Measurements from ENCODE around the gene MSMO1.
"Not testable (repeated sequence)": the region's sequence is repeated elsewhere in the genome, so short reads cannot be mapped to it uniquely, and the experiment has no call there.

MSMO1 gene

DNA sequence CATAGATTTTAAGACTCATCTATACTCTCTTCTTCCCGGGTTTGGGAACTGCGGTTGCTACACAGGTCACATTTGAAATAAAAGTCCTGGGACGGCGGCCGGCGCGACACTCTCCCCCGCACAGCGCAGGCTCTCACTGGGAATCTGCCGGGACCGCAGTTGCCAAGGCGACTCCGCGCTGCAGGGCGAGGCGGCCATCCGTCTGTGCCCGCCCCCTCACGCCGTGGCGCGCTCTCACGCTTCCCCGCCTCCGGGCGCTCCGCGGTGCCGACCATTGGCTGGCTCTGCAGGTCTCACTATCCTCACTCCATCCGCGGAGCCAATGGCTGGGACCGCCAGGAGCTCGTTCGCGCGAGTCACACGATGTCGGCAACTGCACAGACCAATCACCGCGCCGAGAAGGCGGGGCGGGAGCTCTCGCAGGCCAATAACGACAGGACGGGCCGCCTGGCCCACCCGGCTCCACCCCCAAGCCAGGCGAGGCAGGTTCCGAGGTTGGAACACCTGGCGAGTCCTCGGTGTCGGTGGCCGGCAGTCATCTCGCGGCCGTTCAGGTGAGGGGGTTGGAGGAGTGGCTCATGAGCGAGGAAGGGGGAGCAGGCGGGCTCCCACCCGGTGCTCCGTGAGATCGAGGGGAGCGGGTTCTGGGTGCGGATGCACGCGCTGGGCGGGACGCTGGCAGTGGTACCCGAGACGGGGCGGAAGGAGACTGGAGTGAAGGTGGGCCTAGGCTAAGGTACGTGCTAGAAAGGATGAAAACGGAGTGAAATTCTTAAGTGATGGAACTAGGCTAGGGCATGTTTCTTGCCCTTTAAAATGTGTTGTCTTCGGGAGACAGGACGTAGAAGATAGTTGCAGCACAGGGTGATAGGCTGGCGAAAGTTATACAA is at the start of gene MSMO1:
MSMO1 (plus strand) TSS at position 459 of the 890 bp plus-strand sequence. CDS start 5,702 bp downstream, outside the sequence.
- peak; percentile 98 to 99 for DNase-seq

DNA sequence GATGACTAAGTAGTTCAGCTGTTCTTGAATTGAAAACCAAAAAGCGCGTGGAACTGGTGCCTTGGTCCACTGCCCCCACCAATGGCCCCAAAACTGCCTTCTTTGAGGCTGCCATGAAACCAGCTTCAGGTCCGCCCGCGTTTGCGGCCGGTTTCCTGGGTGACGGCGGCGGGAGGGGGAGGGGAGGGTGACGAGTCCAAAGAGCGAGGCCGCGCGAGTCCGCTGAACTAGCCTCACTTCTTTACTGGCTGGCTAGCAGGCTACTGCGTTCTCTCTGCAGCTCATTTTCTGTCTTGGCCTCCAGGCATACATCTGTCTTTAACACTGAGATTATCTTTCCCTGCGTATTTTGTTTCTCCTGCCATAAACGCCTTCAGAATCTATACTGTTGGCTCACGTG is 47.9 kb upstream of the MSMO1 start:
- DNase-seq: not testable (repeated sequence)

DNA sequence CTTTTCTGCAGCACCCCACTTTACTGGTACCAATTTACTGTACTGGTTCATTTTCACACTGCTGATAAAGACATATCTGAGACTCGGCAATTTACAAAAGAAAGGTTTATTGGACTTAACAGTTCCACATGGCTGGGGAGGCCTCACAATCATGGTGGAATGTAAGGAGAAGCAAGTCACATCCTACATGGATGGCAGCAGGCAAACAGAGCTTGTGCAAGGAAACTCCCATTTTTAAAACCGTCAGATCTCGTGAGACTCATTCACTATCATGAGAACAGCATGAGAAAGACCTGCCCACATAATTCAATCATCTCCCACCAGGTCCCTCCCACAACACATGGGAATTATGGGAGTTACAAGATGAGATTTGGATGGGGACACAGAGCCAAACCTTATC is 42.8 kb upstream of the MSMO1 start:
- not testable (repeated sequence) for DNase-seq

DNA sequence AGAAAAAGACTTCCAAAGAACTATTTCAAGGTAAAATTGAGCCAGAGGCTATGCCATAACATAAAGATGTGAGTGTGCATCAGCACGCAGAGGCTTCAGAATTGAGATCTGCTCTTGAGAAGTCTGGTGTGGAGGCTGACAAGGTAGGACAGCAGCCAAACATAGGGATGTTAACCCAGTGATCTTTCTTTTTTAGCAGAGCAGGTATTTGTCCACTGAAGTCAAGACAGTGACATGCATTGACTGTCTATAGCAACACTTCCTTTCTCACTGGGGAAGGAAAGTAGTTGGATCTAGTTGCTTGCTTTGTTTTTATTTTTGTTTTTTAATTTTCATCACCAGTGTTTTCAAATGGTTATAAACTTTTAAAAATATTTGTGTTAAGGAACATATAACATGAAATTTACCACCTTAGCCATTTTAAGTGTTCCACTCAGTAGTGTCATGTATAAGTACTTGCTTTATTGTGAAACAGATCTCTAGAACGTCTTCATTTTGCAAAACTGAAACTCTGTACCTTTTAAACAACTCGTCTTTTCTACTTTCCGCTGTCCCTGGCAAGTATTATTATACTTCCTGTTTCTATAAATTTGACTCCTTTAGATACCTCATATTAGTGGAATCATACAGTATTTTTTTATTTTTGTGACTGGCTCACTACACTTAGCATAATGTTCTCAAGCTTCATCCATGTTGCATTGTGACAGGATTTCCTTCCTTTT is 40.7 kb upstream of the MSMO1 start:
- not testable (repeated sequence) for DNase-seq

DNA sequence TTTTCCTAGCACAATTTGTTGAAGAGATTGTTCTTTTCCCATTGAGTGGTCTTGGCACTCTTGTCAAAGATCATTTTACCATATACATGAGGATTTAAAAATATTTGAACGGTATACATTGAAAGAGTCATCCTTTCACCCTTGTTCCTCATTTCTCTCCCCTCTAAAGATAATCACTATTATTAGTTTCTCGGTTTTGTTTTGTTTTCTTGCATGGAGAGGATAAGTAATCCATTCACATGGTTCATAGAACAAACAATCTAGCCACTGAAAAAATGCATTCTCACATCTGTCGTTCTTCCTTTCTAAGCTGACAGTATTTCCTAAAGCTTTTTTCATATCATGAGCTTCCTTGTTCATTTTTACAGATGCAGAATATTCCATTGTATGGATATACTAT is 39.2 kb upstream of the MSMO1 start:
- no peak for DNase-seq

DNA sequence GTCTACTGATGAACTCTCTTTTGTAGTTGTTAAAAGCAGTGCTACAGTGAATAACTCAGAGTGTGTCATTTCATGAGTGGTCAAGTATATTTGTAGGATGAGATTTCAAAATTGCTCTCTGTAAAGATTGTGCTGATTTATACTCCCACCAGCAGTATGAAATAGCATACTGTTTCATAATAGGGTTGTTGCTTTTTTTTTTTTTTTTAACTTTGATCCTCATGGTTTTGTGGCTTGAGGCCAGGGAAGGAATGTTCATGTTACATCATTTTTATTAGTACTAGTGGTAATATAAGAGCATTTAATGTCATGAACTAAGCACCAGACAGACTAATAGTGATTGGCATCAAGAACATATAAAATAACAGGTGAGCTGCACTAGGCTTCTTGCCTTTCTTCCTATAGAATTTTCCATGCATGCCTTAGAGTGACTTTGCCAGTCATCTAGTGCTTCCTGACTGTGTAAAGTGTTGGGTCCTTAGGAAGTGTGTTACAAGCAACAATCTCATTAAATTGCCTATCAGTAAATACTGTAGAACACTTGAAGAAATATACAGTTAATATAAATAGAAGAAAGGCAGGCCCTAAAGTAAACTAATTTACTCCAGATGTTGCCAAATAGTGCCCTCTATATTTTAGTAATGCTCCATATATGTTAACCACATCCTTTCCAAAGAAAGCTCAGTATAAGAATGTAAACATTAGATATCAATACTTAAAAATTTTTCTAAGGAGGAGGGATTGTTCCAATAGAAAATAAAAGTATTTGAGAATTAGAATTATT is 38.6 kb upstream of the MSMO1 start:
- DNase-seq: no peak

DNA sequence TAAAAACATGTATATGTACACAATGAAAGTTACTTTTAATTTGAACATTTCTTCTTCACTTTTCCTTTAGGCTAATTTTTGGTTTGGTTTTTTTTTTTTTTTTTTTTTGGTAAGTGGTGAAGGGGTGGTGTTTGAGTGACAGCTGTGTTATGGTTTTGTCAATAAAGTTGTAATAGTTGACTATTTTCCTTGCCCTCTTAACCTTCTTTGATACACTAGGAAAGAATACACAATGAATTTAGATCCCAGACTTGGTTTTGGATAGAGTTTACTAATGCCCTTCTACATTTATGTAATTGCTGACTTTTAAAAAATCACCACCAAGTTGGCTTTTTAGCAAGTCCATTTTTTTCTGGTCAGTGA is 38.1 kb upstream of the MSMO1 start:
- no peak for DNase-seq

DNA sequence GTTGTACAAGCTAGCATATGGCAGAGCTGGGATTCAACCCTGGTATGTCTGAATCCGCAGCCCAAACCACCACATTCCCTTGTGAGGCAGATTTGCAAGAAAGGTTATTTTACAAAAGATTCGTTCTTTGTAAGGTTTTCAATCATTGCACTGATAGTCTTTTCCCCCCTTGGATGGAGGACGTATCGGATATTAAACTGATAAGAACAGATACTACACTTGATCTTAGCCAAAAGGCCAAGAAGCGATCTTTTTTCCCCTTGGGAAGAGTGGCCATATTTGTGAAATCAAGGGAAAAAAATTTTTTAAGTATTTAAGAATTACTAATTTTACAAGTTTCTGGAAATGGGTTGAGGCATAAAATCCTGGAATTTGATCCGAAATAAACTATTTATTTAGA is 34.4 kb upstream of the MSMO1 start:
- DNase-seq: no peak

DNA sequence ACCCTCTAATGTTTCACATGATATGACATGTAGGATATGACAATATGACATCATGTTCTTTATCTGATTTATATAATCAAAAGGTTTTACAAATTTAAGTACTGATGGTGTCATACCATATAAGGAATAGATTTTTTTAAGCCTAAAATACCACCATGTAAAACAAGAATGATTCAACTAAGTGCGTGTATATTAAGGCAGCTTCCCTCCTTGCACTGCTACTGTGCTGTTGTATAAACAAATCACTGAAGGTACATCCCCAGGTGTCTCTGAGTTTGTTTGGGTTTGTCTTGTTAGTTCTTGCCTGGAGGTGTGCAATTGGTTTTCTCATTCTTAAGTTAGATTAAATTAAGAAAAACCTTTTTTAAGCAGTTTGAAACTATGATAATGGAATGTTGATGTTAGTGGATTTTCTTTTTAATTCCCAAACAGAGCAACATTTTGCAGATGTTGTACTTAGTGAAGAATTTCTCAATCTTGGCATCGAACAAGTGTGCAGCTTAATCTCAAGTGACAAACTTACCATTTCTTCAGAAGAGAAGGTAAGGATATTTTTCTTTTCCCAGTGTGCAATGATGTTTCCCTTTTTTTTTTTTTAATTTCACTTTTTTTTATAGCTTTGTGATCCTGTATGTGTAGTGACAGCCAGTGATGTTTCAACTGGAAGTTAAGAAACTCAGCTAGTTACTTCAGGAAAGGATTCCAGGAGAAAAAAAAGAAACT is 33.4 kb upstream of the MSMO1 start:
- DNase-seq: no peak

DNA sequence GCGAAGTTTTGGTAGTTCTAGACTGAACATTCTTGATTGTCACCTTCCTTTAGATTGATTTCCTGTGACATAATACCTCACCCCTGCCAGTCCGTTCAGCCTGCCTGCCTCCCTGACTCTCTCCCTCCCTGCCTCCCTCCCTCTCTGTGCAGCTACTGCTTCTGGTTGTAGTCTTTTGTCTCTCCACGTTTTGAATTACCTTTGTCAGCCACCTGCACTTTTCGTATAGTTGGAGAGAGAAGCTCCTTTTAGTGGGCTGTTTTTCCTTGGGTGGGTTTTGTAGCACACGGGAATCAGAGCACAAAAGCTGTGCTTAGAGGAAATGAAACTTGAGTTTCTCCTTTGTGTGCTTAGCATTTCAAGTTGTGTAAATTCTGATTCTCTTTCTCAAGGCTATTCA is 32.6 kb upstream of the MSMO1 start:
- peak in 1 of 2 donors; percentile 2 for DNase-seq

DNA sequence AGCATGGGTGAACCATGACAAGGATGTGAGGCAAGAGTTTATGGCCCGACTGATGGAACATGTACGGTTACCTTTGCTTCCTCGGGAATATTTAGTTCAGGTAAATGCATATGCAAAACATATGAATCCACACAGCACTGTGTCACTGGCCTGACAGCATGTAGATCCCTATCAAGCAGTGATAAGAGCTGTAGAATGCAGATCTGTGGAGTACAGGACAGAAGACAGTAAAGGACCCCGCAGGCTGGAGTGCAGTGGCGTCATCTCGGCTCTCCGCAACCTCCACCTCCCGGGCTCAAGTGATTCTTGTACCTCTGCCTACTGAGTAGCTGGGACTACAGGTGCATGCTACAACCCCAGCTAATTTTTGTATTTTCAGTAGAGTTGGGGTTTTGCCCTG is 29.8 kb upstream of the MSMO1 start:
- no peak for DNase-seq

DNA sequence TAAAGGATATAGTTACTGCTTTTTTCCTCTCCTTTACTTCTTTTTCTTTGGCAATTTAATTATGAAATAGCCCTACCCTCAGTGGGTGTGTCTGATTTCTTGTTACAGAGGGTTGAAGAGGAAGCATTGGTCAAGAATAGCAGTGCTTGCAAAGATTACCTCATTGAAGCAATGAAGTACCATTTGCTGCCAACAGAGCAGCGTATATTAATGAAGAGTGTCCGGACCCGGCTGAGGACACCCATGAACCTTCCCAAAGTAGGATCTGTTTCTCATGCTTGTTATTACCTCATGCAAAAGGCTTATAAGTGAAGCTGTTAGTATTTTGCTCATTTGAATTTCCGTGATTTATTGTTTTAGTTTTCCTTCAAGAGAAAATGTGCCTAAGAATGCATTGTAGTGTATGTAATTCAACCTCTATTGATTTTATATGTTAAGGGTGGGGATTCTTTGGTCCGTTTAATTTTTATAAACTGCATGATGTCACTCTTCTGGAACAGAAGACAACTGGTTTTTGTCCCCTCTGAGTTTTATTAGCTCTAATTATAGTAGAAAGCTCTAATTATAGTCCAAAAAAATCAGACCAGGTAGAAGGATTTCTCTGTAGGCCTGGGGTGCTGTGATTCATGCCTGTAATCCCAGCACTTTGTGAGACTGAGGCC is 27.9 kb upstream of the MSMO1 start:
- DNase-seq: no peak

DNA sequence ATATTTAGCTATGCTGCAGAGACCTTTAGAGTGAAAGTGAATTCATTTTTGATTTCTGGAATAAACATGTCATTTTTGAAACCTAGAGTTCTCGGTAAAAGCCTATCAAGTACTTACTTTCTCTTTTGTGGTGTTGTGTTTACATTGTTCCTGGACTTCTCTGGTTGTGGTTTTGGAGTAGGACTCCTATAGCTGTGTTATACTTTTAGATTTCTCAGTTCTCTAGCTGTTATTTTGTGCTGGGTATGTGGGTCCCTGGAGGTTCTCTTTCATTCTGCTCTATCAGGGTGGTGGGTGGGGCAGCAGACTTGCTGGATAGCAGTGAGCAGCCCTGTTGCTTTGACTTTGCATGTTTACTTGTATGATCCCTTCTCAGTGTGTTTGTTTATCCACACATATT is 25.6 kb upstream of the MSMO1 start:
- DNase-seq: no peak

DNA sequence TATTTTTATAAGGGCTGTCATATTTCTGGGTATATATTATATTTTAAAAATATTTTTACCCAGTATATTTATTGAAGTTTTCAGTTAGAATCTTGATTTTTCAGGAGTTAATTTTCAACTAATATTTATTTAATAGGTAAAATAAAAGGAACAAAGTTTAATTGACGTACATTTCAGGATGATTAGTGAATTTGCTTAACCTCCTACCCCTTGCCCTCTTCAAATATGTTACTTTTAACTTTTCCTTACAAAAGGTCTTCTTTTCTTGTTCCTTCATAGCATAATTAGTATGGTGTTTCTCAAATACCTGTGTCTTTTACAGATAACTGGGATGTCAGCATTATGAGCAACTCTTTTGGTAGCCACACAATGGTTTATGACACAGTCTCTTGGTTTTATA is 24.8 kb upstream of the MSMO1 start:
- no peak for DNase-seq

DNA sequence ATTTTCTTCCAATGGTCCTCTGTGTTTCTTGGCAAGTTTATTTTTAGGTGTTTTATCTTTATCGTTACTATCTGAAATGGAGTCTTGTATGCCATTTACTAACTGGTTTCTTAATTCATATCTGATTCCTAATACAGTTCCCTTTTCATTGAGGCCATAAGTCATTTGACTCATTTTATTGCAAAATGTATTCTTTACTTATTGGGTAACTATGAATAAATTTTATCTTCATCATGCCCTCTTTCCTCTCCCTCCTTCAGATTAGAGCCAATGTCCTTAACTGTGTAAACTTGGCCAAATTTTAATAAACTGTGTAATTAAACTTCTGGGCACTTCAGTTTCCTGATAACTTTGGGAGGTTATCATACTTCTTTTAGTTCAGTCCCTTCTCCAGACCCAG is 19.3 kb upstream of the MSMO1 start:
- DNase-seq: no peak

DNA sequence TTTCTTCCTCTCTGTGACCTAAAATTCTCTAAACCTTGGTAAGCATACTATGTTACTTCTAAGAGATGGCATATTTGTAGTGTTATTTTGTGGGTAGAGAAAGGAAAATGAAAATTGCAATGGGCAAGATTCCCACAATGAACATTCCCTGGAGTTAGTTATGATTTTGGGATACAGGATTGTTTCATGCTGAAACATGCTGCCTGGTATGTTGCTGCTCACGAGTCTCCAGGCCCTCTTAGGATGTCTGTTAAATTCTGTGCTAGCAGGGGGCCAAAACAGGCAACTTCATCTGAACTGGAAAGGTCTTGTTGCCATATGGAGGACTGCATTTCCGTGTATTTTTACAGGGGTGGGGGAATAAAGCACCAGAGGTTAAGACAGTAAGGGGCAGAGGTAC is 18.9 kb upstream of the MSMO1 start:
- DNase-seq: no peak

DNA sequence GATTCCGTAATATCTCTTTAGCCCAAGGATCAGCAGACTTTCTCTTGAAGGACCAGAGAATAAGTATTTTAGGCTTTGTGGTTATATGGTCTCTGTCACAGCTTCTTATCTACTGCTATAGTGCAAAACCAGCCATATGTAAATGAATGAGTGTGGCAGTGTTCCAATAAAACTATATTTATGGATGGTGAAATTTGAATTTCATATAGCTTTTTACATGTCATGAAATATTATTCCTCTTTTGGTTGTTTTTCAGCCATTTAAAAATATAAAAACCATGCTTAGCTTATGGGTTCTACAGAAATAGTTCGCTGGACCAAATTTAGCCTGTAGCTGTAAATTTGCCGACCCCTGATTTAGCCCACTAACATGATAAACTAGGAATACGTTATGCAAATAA is 18.0 kb upstream of the MSMO1 start:
- no peak for DNase-seq

DNA sequence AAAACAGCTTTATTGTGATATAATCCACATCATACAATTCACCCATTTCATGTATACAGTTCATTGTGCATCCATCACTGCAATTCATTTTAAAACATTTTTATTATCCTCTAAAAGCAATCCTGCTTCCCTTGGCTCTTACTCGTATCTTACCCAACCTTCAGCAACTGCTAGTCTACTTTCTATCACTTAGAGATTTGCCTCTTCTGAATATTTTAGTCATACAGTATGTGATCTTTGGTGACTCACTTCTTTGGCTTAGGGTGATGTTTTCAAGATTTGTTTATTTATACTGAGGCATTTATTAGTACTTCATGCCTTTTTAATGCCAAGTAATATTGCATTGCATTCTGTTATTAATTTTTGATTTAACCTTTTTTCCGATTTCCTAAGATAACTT is 15.0 kb upstream of the MSMO1 start:
- DNase-seq: no peak

DNA sequence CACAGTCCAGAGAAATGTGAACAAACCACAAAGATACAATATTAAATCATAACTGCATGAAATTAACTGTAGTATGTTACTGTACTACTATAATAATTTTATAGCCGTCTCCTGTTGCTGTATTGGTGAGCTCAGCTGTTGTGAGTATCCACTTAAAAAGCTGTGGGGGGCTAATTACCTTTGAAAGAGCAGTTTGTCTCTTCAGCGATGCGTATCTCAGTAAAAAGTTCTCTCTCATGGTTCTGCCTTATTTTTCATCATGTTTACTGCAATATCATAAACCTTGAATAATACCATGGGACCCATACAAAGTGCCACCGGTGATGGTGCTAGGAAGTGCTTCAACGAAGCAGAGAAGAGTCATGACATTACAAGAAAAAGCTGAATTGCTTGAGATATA is 8.4 kb upstream of the MSMO1 start:
- no peak for DNase-seq

DNA sequence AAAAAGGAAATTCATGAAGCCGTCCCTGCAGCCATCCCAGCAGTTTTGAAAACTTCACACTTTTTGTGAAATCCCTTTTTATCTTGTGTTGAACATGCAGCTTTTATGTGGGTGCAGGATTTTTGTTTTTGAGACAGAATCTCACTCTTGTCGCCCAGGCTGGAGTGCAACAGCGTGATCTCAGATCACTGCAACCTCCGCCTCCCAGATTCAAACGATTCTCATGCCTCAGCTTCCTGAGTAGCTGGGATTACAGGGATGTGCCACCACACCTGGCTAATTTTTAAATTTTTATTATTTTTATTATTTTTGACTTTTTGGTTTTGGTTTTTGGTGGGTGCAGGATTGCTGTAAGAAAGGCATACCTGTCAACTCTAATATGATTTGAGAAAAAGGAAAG is 8.0 kb upstream of the MSMO1 start:
- no peak for DNase-seq

DNA sequence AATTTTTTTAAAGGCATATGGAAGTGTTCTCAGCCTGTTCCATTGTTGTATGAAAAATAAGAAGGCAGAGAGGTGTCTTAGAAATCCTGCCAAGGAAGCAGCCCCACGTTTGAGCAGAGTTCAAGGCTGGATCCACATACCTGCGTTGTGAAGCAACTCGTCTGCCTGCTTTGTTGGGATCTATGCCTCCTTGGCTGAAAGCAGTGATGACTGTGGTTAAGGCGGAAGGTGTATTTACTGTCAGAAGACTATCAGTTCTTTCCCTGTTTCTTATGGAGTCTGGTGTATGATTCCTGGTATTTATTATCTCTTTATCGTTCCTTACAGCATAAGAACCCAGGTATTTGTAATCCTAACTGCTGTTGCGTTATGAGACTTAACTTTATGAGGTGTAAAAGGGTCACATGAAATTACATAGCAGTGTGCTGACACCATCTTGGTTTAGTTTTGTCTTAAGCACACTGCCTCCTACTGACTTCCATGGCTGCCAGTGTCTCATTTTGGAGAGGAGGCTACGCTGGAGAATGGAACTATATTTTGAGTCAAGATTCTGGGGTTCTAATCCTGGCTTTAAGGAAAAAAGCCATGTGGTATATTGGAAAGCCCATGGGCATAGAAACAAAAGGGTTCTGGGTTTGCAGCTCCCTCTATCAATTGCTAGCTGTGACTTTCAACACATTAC is 3.1 kb upstream of the MSMO1 start:
- DNase-seq: no peak

DNA sequence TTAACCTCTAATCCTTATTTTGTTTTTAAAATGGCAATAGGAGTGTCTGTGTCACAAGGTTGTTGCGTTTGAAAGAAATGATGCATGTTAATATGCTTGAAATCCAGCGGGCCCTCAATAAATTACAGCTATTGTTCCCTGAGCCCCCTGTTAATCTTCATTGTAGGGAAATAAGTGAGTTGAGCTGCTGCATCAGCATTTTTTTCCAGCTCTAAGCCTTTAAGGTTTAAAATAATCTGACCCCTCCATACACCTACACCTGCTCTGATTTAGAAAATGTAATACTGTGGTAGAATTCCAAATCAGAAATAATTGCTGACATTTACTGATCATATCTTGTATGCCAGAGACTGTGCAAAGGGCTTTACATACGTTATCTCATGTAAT is 2.6 kb upstream of the MSMO1 start:
- DNase-seq: no peak
